Hindlimb muscle (tissue), 1 donor: ENCODE results near the gene MAFB. TPM values are rescaled to one million over a fixed set of nuclear protein-coding genes. Genes with fewer than 3 reads are reported as not detected.

Experiments
- DNase-seq: peaks from one replicate; pipeline ENCODE4 v3.0.0-alpha.2; 2013
- polyA plus RNA-seq: library from polyadenylated mRNA; unstranded; fragments of 120-200 nt; gene quantifications from one replicate; pipeline ENCODE4 v1.2.1, GENCODE V29; 2013; ENCODE audit not compliant: insufficient read length

The MAFB gene
- polyA plus RNA-seq, 1 donor = 13.4 TPM

GRCh38 chr20:40681165-40681564 is 7.9 kb downstream of the MAFB start:
- no peak for DNase-seq

GRCh38 chr20:40680161-40680959 is 8.7 kb downstream of the MAFB start:
- no peak for DNase-seq

- no peak for DNase-seq
Measured at GRCh38 chr20:40679184-40679583, 9.9 kb downstream of the MAFB start.

GRCh38 chr20:40678286-40678875 is 10.7 kb downstream of the MAFB start:
- DNase-seq = no peak

- no peak for DNase-seq
Measured at GRCh38 chr20:40677343-40677924, 11.6 kb downstream of the MAFB start.

- DNase-seq = no peak
Measured at GRCh38 chr20:40676491-40677269, 12.4 kb downstream of the MAFB start.

- no peak for DNase-seq
Measured at GRCh38 chr20:40675599-40676221, 13.3 kb downstream of the MAFB start.

- DNase-seq = no peak
Measured at GRCh38 chr20:40673442-40673841, 15.6 kb downstream of the MAFB start.

- no peak for DNase-seq
Measured at GRCh38 chr20:40672095-40672494, 16.9 kb downstream of the MAFB start.

GRCh38 chr20:40670253-40670652 is 18.8 kb downstream of the MAFB start:
- no peak for DNase-seq

- DNase-seq = no peak
Measured at GRCh38 chr20:40669692-40670091, 19.3 kb downstream of the MAFB start.

- DNase-seq = no peak
Measured at GRCh38 chr20:40668449-40669228, 20.4 kb downstream of the MAFB start.

- no peak for DNase-seq
Measured at GRCh38 chr20:40667503-40667902, 21.5 kb downstream of the MAFB start.

GRCh38 chr20:40666336-40666735 is 22.7 kb downstream of the MAFB start:
- no peak for DNase-seq

- no peak for DNase-seq
Measured at GRCh38 chr20:40664891-40665290, 24.1 kb downstream of the MAFB start.

- no peak for DNase-seq
Measured at GRCh38 chr20:40663991-40664880, 24.8 kb downstream of the MAFB start.

- DNase-seq = no peak
Measured at GRCh38 chr20:40663304-40663790, 25.7 kb downstream of the MAFB start.

GRCh38 chr20:40659567-40659966 is 29.5 kb downstream of the MAFB start:
- no peak for DNase-seq

GRCh38 chr20:40658509-40658908 is 30.5 kb downstream of the MAFB start:
- DNase-seq = no peak

GRCh38 chr20:40657526-40657925 is 31.5 kb downstream of the MAFB start:
- DNase-seq = no peak

- no peak for DNase-seq
Measured at GRCh38 chr20:40655451-40655850, 33.6 kb downstream of the MAFB start.
